Epithelial cell of esophagus (primary cell): Measurements from ENCODE around the gene NAIP.
"Not testable (repeated sequence)": the region's sequence is repeated elsewhere in the genome, so short reads cannot be mapped to it uniquely, and the experiment has no call there.

ENCODE experiments used
- DNase-seq: peaks from one replicate; pipeline ENCODE4 v3.0.0; 2010; ENCODE audit warnings: low read depth
- H3K4me3 ChIP-seq: 2 replicates; pipeline ENCODE4 v1.5.1; 2011; ENCODE audit warnings: mild to moderate bottlenecking, low read length, control low read depth
- CTCF ChIP-seq: IDR thresholded peaks from 2 replicates; pipeline ENCODE4 v1.5.1; 2011; ENCODE audit warnings: low read depth, mild to moderate bottlenecking, low read length, control low read depth, inconsistent platforms; ENCODE audit not compliant: insufficient read depth; ENCODE audit errors: missing control alignments

The NAIP gene

GRCh38 chr5:71011194-71011792 is 13.8 kb downstream of the NAIP start:
- DNase-seq = no peak
- TF ChIP-seq CTCF = no peak

GRCh38 chr5:71006983-71007382 is 18.2 kb downstream of the NAIP start:
- DNase-seq, H3K4me3 ChIP-seq: not testable (repeated sequence)

More at GRCh38 chr5:71011194-71011792, 13.8 kb downstream of the NAIP start:
- no peak overlapping the region for H3K4me3 ChIP-seq

- not testable (repeated sequence) for H3K4me3 ChIP-seq, DNase-seq
Measured at GRCh38 chr5:70984882-70985281, 40.3 kb downstream of the NAIP start.

GRCh38 chr5:70967220-70967619 is 57.9 kb downstream of the NAIP start:
- not testable (repeated sequence) for H3K4me3 ChIP-seq, DNase-seq

GRCh38 chr5:70964531-70964930 is 60.6 kb downstream of the NAIP start:
- H3K4me3 ChIP-seq, DNase-seq: not testable (repeated sequence)

GRCh38 chr5:70953068-70953467 is 72.1 kb downstream of the NAIP start:
- H3K4me3 ChIP-seq, DNase-seq: not testable (repeated sequence)

GRCh38 chr5:70932560-70932959 is 92.6 kb downstream of the NAIP start:
- DNase-seq, H3K4me3 ChIP-seq: not testable (repeated sequence)

- not testable (repeated sequence) for H3K4me3 ChIP-seq, DNase-seq
Measured at GRCh38 chr5:70931709-70932368, 93.3 kb downstream of the NAIP start.

GRCh38 chr5:70925211-70925562 is 100.0 kb downstream of the NAIP start:
- not testable (repeated sequence) for DNase-seq, H3K4me3 ChIP-seq
